Measurements from ENCODE around the gene OR2V1. TPM values are rescaled to one million over a fixed set of nuclear protein-coding genes. Genes with fewer than 3 reads are reported as not detected.

The OR2V1 gene
- total RNA-seq, 2 experiments from 2014 or later, result not detected

- Mint-ChIP-seq H3K27ac (no peak overlapping the region), H3K4me1 (no peaks in the 10 kb centered on the region), H3K9me3 (no peaks in the 10 kb centered on the region), H3K4me3 (no peak overlapping the region), H3K27me3 (peaks cover 40% of the 10 kb centered on the region), H3K36me3 (no peaks in the 10 kb centered on the region)
- ATAC-seq (ENCODE audit: low read depth) (no peak), DNase-seq (no peak)
- POLR2A ChIA-PET, result no interaction called here
Observed at GRCh38 chr5:181086026-181086883, 44.7 kb downstream of the OR2V1 start.

GRCh38 chr5:181084621-181085195 lies 46.3 kb downstream of the OR2V1 start:
- Mint-ChIP-seq H3K4me3 (no peak overlapping the region), H3K27ac (no peak overlapping the region), H3K4me1 (no peaks in the 10 kb centered on the region), H3K27me3 (peaks cover 46% of the 10 kb centered on the region), H3K9me3 (no peaks in the 10 kb centered on the region), H3K36me3 (no peaks in the 10 kb centered on the region)
- DNase-seq, result no peak
- POLR2A ChIA-PET, result no interaction called here
- ATAC-seq (ENCODE audit: low read depth), result no peak

GRCh38 chr5:181081989-181082388 lies 49.0 kb downstream of the OR2V1 start:
- no peak for ATAC-seq (ENCODE audit: low read depth)
- H3K27ac Mint-ChIP-seq, result no peak overlapping the region
- no peak overlapping the region for H3K4me3 Mint-ChIP-seq
- peaks cover 52% of the 10 kb centered on the region for H3K27me3 Mint-ChIP-seq
- POLR2A ChIA-PET, result no interaction called here
- no peaks in the 10 kb centered on the region for H3K36me3 Mint-ChIP-seq
- H3K4me1 Mint-ChIP-seq, result no peaks in the 10 kb centered on the region
- no peak for DNase-seq
- peaks cover 2% of the 10 kb centered on the region for H3K9me3 Mint-ChIP-seq

GRCh38 chr5:181076920-181077319 lies 54.0 kb downstream of the OR2V1 start:
- Mint-ChIP-seq H3K27me3 (peaks cover 23% of the 10 kb centered on the region), H3K9me3 (peaks cover 9% of the 10 kb centered on the region), H3K36me3 (no peaks in the 10 kb centered on the region), H3K27ac (no peak overlapping the region), H3K4me3 (no peak overlapping the region), H3K4me1 (no peaks in the 10 kb centered on the region)
- POLR2A ChIA-PET, result no interaction called here
- DNase-seq (no peak), ATAC-seq (ENCODE audit: low read depth) (no peak)

Other genes starting within 250 kb of the OR2V1 start
- gene BTNL8, start 232.0 kb downstream of the OR2V1 start, total RNA-seq, result not detected
- not detected for gene BTNL3, start 142.3 kb downstream of the OR2V1 start, total RNA-seq
- gene BTNL9, start 90.9 kb downstream of the OR2V1 start, total RNA-seq, result not detected
- not detected for gene OR2V2, start 16.4 kb upstream of the OR2V1 start, total RNA-seq
- 1 to 10 TPM; 2.5 to 2.6 TPM for gene TRIM7, start 74.0 kb upstream of the OR2V1 start, total RNA-seq
- 10 to 100 TPM; 44.5 to 49.7 TPM for gene TRIM41, start 92.1 kb upstream of the OR2V1 start, total RNA-seq
- 1,000 to 10,000 TPM; 1,741 to 1,808 TPM for gene RACK1, start 112.7 kb upstream of the OR2V1 start, total RNA-seq
- gene TRIM52, start 130.0 kb upstream of the OR2V1 start, total RNA-seq, result 10 to 100 TPM; 43.0 to 43.5 TPM
- not detected for gene OR4F3, start 236.1 kb upstream of the OR2V1 start, total RNA-seq

All from activated naive CD8-positive, alpha-beta T cell treated with anti-CD3 and anti-CD28 coated beads, Interleukin-2, amount 10 ng/mL, durations not matched to agents 7 days and 5 days (primary cell).